Breast epithelium (tissue), 4 donors: Measurements from ENCODE around the gene CASZ1. TPM values are rescaled to one million over a fixed set of nuclear protein-coding genes. Genes with fewer than 3 reads are reported as not detected.

Source experiments
- DNase-seq, 2 donors: peaks; one replicate each; pipeline ENCODE4 v3.0.0-alpha.2; 2019; ENCODE audit warnings: low spot score in 2 of 2
- H3K27ac ChIP-seq, 2 donors: fragments of 200-600 bp; sonication (generic) in 1 of 2; one replicate each; pipeline ENCODE4 v1.5.1; 2016 to 2019; ENCODE audit warnings: mild to moderate bottlenecking in 1 of 2
- H3K27me3 ChIP-seq, 2 donors: fragments of 200-600 bp; sonication (generic) in 1 of 2; one replicate each; pipeline versions ENCODE4 v1.5.1 to v1.6.0; 2017 to 2019; ENCODE audit warnings: control low read depth in 1 of 2, mild to moderate bottlenecking in 1 of 2
- H3K36me3 ChIP-seq: fragments of 200-600 bp; one replicate; pipeline ENCODE4 v1.5.1; 2019
- H3K4me1 ChIP-seq, 2 donors: fragments of 200-600 bp; sonication (generic); one replicate each; pipeline ENCODE4 v1.5.1; 2016 to 2019; ENCODE audit warnings: control low read depth in 1 of 2
- H3K4me3 ChIP-seq, 3 donors: fragments of 200-600 bp; sonication (generic); 1 replicate in 2 of 3; 2 replicates in 1 of 3; pipeline ENCODE4 v1.5.1; 2016 to 2019; ENCODE audit warnings: mild to moderate bottlenecking in 3 of 3, moderate library complexity in 2 of 3
- H3K9me3 ChIP-seq, 2 donors: fragments of 200-600 bp; sonication (generic) in 1 of 2; one replicate each; pipeline ENCODE4 v1.5.1; 2016 to 2019; ENCODE audit warnings: control low read depth in 1 of 2
- POLR2A ChIP-seq: fragments of 450-650 bp; IDR thresholded peaks from one replicate; pipeline ENCODE4 v1.6.1; 2016; ENCODE audit warnings: antibody characterized with exemption, mild to moderate bottlenecking, moderate library complexity
- POLR2AphosphoS5 ChIP-seq, 3 donors: sonication (generic); formaldehyde crosslinking; IDR thresholded peaks; one replicate each; pipeline ENCODE4 v1.6.1; 2017; ENCODE audit warnings: antibody characterized with exemption in 3 of 3
- intact Hi-C: fragments of 100-400 bp; cut with DNase I; formaldehyde crosslinking; loops from one replicate; pipeline ENCODE4 v1.15.1; 2023; ENCODE audit warnings: low total_unique reads
- total RNA-seq, 3 donors: library from RNA; depleted of rRNA; stranded (reverse); fragments of >200 nt; gene quantifications; one replicate each; pipeline ENCODE4 v1.1.0, GENCODE V29; 2016
- TF ChIP-seq, protein P1 (sequence below), 3 donors: fragments of 450-650 bp; IDR thresholded peaks; one replicate each; pipeline ENCODE4 v1.5.1; 2016 to 2017; ENCODE audit warnings: antibody characterized with exemption in 3 of 3, mild to moderate bottlenecking in 3 of 3, moderate library complexity in 3 of 3

CASZ1 gene
- total RNA-seq, 3 donors from 2014 or later, result 1.1 to 39.1 (median 32.4) TPM

DNA sequence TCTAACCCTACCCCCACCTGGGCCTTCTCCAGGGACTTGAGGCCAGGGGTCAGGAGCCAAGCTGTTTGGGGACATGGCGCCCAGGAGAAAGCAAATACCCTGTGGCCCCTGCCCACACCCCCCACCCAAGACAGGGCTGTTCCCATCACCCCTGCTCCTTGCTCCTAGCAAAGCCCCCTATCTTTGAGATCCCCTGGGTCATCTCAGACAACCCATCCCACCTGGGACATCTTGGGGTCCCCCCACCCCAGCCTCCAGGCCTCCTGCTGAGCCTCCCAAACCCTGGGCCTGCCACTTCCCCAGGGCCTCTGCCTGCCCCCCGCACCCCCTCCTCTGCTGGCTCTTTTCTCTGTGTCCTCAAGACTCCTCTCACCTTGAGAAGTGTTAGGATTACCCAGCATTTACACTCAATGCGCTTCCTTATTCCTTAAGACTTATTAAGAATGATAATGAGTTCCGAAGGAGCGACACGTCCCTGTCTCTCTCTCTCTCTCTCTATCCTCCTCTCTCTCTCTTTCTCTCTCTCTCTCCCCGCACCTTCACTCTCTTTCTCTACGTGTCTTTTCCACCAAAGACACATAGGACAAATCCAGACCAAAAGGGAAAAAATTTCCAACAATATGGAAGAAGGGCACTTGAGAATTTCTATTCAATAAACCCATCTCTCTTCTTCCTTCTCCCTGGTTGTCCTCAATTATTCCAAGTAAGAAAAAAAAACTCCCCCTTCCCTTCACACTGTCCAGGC is 7.2 kb downstream of the CASZ1 start:
- H3K27me3 ChIP-seq, result peaks cover 0 to 12% of the 10 kb centered on the region in 2 donors
- peak overlapping the region; percentile 87 for H3K27ac ChIP-seq
- intact Hi-C loops, result no loop called here

DNA sequence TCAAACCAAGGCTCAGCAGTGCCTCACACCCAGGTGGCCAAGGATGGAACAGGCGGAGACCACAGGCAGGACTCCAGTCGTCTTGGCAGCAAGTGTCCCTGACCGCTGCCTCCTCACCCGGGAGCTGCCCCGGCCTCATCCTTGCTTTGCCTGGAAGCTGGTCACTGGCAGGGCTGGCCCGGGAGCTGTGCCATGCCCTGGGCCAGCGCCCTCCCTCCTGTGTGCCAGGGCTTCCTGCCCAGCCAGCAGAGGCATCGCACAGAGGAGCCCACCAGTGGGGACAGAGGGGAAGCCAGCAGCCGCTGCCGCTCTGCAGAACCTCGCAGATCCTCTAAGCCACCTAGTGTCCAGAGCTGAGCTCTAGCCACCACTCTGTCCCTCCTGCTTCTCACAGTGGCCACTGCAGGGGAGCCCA is 7.8 kb downstream of the CASZ1 start:
- H3K36me3 ChIP-seq, result no peaks in the 10 kb centered on the region
- H3K27me3 ChIP-seq, result peaks cover 0 to 8% of the 10 kb centered on the region in 2 donors
- no peaks in the 10 kb centered on the region for H3K9me3 ChIP-seq
- TF ChIP-seq POLR2AphosphoS5 (IDR thresholded peaks at IDR 0.05), result peak in 2 of 3 donors; percentile 17
- TF ChIP-seq POLR2A, result no peak
- TF ChIP-seq, protein P1, sequence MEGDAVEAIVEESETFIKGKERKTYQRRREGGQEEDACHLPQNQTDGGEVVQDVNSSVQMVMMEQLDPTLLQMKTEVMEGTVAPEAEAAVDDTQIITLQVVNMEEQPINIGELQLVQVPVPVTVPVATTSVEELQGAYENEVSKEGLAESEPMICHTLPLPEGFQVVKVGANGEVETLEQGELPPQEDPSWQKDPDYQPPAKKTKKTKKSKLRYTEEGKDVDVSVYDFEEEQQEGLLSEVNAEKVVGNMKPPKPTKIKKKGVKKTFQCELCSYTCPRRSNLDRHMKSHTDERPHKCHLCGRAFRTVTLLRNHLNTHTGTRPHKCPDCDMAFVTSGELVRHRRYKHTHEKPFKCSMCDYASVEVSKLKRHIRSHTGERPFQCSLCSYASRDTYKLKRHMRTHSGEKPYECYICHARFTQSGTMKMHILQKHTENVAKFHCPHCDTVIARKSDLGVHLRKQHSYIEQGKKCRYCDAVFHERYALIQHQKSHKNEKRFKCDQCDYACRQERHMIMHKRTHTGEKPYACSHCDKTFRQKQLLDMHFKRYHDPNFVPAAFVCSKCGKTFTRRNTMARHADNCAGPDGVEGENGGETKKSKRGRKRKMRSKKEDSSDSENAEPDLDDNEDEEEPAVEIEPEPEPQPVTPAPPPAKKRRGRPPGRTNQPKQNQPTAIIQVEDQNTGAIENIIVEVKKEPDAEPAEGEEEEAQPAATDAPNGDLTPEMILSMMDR (IDR thresholded peaks at IDR 0.05), result peak in 2 of 3 donors; percentile 43 to 50
- DNase-seq, result no peak
- peak overlapping the region in 1 of 3 donors; percentile 48 for H3K4me3 ChIP-seq
- intact Hi-C loops, result no loop called here
- peak overlapping the region; percentile 87 for H3K27ac ChIP-seq
- H3K4me1 ChIP-seq, result peaks cover 0 to 10% of the 10 kb centered on the region in 2 donors

More for the DNA sequence above, 7.2 kb downstream of the CASZ1 start:
- no peaks in the 10 kb centered on the region for H3K9me3 ChIP-seq
- TF ChIP-seq POLR2AphosphoS5 (IDR thresholded peaks at IDR 0.05) (no peak), POLR2A (no peak)
- TF ChIP-seq, protein P1 (IDR thresholded peaks at IDR 0.05), result no peak
- H3K4me1 ChIP-seq, result peaks cover 0 to 10% of the 10 kb centered on the region in 2 donors
- DNase-seq, result no peak
- H3K4me3 ChIP-seq, result peak overlapping the region in 1 of 3 donors; percentile 48
- H3K36me3 ChIP-seq, result no peaks in the 10 kb centered on the region

DNA sequence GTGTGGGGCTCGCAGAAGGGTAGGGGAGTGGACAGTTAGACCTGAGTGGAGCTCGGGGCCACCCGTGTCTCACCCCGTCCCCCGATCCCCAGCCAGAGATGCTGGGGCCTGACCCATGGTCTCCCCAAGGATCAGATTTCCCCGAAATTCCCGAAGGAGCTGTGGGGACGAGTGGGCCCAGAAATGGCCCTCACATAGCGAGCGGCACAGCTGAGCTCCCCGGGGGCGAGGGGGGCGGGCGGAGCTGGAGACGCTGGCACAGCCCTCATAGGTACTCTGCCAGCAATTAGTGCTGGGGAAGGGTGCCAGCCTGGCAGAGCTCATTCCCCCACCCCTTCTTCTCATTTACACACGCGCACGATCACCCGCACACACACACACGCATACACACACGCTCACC is 9.2 kb downstream of the CASZ1 start:
- Histone ChIP-seq H3K36me3 (no peaks in the 10 kb centered on the region), H3K27ac (peak overlapping the region; percentile 66 to 87), H3K9me3 (no peaks in the 10 kb centered on the region), H3K4me1 (peaks cover 0 to 10% of the 10 kb centered on the region in 2 donors), H3K4me3 (peak overlapping the region in 1 of 3 donors; percentile 41), H3K27me3 (peaks cover 0 to 7% of the 10 kb centered on the region in 2 donors)
- intact Hi-C loops, result no loop called here
- no peak for DNase-seq
- TF ChIP-seq POLR2AphosphoS5 (IDR thresholded peaks at IDR 0.05) (no peak), POLR2A (no peak)
- TF ChIP-seq, protein P1 (IDR thresholded peaks at IDR 0.05), result no peak

GRCh38 chr1:10785728-10786638 is 10.5 kb downstream of the CASZ1 start:
- DNase-seq, result no peak
- H3K27me3 ChIP-seq, result peaks cover 0 to 7% of the 10 kb centered on the region in 2 donors
- peaks cover 0 to 10% of the 10 kb centered on the region in 2 donors for H3K4me1 ChIP-seq
- TF ChIP-seq, protein P1 (IDR thresholded peaks at IDR 0.05), result no peak
- TF ChIP-seq POLR2AphosphoS5 (IDR thresholded peaks at IDR 0.05) (no peak), POLR2A (no peak)
- no peaks in the 10 kb centered on the region for H3K9me3 ChIP-seq
- H3K4me3 ChIP-seq, result no peak overlapping the region
- peak overlapping the region; percentile 33 to 55 for H3K27ac ChIP-seq
- no peaks in the 10 kb centered on the region for H3K36me3 ChIP-seq
- intact Hi-C loops, result no loop called here
